ENCODE results near the gene NPPB. TPM values are rescaled to one million over a fixed set of nuclear protein-coding genes. Genes with fewer than 3 reads are reported as not detected.

NPPB gene
- polyA plus RNA-seq, 1 experiment, result 0.38 TPM

DNA sequence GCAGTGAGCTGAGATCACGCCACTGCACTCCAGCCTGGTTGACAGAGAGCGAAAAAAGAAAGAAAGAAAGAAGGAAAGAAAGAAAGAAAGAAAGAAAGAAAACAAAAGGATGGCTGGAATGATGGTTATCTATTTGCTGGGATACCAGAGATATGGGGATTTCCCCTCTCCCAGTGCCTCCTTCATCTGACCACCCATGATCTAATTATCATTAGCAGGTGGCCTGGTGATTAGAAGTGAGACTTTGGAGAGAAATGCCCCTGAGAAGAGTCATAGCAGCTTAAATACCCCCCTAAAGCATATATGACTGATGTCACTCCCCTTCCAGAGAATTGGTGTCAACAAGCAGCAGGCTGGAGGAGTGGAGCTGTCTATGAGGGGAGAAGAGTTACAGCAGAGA is 1.3 kb upstream of the NPPB start:
- Histone ChIP-seq H3K36me3 (ENCODE audit: control insufficient read depth, insufficient read depth, low read length) (no peaks in the 10 kb centered on the region), H3K4me3 (ENCODE audit: low read depth, low read length) (no peak overlapping the region), H3K27me3 (ENCODE audit: control insufficient read depth, insufficient read depth, low read length) (peaks cover 17% of the 10 kb centered on the region)
- DNase-seq (ENCODE audit: low read depth), result no peak
- CTCF ChIA-PET, result interaction anchor here (1.8 kb wide), 1 partner anchor 33 kb away, joined by 4 read pairs; no protein-coding TSS in a partner anchor
- POLR2A ChIA-PET, result no interaction called here
- TF ChIP-seq, protein P1, sequence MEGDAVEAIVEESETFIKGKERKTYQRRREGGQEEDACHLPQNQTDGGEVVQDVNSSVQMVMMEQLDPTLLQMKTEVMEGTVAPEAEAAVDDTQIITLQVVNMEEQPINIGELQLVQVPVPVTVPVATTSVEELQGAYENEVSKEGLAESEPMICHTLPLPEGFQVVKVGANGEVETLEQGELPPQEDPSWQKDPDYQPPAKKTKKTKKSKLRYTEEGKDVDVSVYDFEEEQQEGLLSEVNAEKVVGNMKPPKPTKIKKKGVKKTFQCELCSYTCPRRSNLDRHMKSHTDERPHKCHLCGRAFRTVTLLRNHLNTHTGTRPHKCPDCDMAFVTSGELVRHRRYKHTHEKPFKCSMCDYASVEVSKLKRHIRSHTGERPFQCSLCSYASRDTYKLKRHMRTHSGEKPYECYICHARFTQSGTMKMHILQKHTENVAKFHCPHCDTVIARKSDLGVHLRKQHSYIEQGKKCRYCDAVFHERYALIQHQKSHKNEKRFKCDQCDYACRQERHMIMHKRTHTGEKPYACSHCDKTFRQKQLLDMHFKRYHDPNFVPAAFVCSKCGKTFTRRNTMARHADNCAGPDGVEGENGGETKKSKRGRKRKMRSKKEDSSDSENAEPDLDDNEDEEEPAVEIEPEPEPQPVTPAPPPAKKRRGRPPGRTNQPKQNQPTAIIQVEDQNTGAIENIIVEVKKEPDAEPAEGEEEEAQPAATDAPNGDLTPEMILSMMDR (IDR thresholded peaks at IDR 0.05; ENCODE audit: insufficient read depth, low read depth, low read length), result no peak

DNA sequence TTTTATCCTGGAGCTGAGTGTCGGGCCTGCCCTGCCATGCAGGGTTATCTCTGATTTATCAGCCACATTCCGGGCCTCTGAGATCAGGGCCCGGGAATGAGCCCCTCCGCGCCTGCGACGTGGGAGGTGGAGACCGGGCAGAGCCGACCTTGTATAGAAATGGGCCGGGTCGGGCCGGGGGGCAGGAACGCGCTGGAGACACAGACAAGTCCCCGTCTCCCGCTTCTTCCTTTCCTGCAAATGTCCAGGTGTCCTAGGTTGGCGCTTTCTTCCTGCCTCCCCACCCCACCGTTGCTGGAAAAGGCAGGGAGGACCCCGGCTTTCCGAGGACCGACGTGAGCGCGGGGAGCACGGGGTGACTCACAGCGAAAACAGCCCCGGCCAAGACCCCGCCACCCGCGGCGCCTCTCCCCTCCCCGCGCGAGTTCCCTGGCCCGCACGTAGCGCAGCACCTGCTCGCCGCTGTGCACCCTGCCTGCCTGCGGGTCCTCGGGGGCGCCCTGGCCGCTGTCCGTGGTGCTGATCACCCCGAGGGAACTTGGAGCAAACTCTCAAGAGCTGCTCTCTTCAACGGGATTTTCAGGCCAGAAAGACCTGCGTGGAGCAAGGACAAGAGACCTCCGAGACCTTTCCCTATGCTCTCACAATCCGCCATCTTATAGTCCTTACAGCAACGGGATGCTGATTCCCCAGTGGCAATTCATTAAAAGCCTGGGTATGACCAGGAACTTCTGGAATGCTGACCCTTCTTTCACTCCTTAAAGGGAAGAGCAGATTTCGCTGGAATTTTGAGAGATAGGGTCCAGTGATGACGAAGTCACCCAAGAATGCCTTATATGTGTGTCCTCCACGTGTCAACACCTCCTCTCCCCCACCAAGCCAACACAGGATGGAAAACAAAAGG is 475 bp upstream of the NPPB start:
- POLR2A ChIA-PET, result no interaction called here

DNA sequence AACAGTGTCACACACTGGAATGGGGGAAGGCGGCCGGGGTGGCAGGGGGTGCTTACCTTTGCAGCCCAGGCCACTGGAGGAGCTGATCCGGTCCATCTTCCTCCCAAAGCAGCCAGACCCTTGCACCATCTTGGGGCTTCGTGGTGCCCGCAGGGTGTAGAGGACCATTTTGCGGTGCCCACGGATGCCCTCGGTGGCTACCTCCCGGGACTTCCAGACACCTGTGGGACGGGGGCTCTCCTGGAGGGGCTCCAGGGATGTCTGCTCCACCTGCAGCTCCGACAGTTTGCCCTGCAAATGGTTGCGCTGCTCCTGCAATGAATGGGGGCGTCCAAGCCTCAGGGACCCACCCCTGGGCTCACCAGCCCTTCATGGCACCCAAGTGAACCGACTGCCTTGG is 587 bp downstream of the NPPB start:
- H3K27me3 ChIP-seq (ENCODE audit: control insufficient read depth, insufficient read depth, low read length), result peaks cover 19% of the 10 kb centered on the region
- DNase-seq (ENCODE audit: low read depth), result no peak
- CTCF ChIA-PET, result interaction anchor here (1.0 kb wide), 1 partner anchor 35 kb away, joined by 3 read pairs; no protein-coding TSS in a partner anchor
- TF ChIP-seq, protein P1 (IDR thresholded peaks at IDR 0.05; ENCODE audit: insufficient read depth, low read depth, low read length), result no peak
- POLR2A ChIA-PET, result no interaction called here
- H3K4me3 ChIP-seq (ENCODE audit: low read depth, low read length), result no peak overlapping the region
- H3K36me3 ChIP-seq (ENCODE audit: control insufficient read depth, insufficient read depth, low read length), result no peaks in the 10 kb centered on the region

More for the DNA sequence above, 475 bp upstream of the NPPB start:
- Histone ChIP-seq H3K36me3 (ENCODE audit: control insufficient read depth, insufficient read depth, low read length) (no peaks in the 10 kb centered on the region), H3K27me3 (ENCODE audit: control insufficient read depth, insufficient read depth, low read length) (peaks cover 17% of the 10 kb centered on the region), H3K4me3 (ENCODE audit: low read depth, low read length) (no peak overlapping the region)
- CTCF ChIA-PET, result interaction anchor here (1.8 kb wide), 1 partner anchor 34 kb away, joined by 4 read pairs; no protein-coding TSS in a partner anchor
- no peak for DNase-seq (ENCODE audit: low read depth)
- TF ChIP-seq, protein P1 (IDR thresholded peaks at IDR 0.05; ENCODE audit: insufficient read depth, low read depth, low read length), result peak; percentile 48

DNA sequence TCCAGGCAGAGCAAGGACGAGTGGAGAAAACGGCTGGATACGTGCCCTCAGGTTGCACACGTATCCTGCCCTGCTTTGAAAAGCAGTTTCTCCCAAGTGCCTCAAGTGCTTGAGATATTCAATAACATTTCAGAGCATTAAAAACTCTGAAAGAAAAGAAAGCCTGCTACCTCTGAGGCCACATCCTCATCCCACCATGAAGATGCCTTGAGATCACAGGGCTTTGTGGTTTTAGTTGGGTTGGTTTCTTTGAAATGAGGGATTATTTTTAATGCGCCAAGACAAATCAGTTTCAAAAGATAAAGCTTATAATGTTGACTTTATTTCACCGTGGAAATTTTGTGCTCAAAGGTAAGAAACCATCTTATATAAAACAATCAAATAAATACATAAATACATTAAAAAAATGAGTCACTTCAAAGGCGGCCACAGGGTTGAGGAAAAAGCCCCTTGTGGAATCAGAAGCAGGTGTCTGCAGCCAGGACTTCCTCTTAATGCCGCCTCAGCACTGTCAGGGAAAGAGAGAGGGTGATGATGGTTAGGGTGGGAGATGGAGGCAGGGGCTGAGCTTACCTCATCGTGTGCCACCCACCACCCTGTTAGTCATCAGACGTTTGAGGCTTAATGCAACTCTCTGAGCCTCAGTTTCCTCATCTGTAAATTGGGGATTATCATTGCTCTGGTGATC is 1.4 kb downstream of the NPPB start:
- peaks cover 19% of the 10 kb centered on the region for H3K27me3 ChIP-seq (ENCODE audit: control insufficient read depth, insufficient read depth, low read length)
- no peak for DNase-seq (ENCODE audit: low read depth)
- CTCF ChIA-PET, result interaction anchor here (0.9 to 1.3 kb wide), 4 partner anchors 16 to 268 kb away, joined by 3 to 4 read pairs (median 4); no protein-coding TSS in a partner anchor
- H3K36me3 ChIP-seq (ENCODE audit: control insufficient read depth, insufficient read depth, low read length), result no peaks in the 10 kb centered on the region
- TF ChIP-seq, protein P1 (IDR thresholded peaks at IDR 0.05; ENCODE audit: insufficient read depth, low read depth, low read length), result no peak
- POLR2A ChIA-PET, result no interaction called here
- no peak overlapping the region for H3K4me3 ChIP-seq (ENCODE audit: low read depth, low read length)

DNA sequence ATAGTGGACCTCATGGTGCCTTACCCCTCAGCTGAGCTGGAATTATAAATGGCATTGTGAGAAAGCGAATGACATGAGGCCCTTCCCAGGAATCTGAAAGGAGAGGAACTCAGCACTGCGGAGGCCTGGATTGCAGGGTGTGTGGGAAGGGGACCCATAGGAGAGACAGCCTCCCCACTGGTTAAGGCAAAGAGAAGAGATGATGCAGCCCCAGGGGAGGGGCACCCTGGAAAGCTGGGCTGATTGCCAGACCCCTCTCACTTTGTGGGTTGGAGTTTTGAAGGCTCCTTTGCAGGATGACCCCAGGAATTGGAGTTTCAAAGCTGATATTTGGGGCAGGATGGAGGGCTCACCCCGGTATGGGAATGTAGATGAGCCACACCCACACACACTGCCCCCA is 2.0 kb downstream of the NPPB start:
- Histone ChIP-seq H3K27me3 (ENCODE audit: control insufficient read depth, insufficient read depth, low read length) (peaks cover 19% of the 10 kb centered on the region), H3K4me3 (ENCODE audit: low read depth, low read length) (no peak overlapping the region), H3K36me3 (ENCODE audit: control insufficient read depth, insufficient read depth, low read length) (no peaks in the 10 kb centered on the region)
- ChIA-PET POLR2A (no interaction called here), CTCF (interaction anchor here (0.9 to 1.3 kb wide), 3 partner anchors 16 to 268 kb away, joined by 3 to 4 read pairs (median 4); no protein-coding TSS in a partner anchor)
- no peak for DNase-seq (ENCODE audit: low read depth)
- TF ChIP-seq, protein P1 (IDR thresholded peaks at IDR 0.05; ENCODE audit: insufficient read depth, low read depth, low read length), result no peak

All from BJ (cell line).